Caco-2 (cell line): ENCODE results near the gene SPSB3. TPM values are rescaled to one million over a fixed set of nuclear protein-coding genes. Genes with fewer than 3 reads are reported as not detected.

Experiments used
- BruUV-seq: library from RNA; stranded (reverse); fragments of 400-500 nt; replicated peaks from 2 replicates; lab custom pipeline; 2021; lab: Mats Ljungman, UMichigan
- CTCF ChIA-PET: fragments of 300-600 bp; sonication (Branson Sonifier 250); formaldehyde crosslinking; loops from one replicate; lab custom pipeline; 2022; ENCODE audit warnings: antibody characterized with exemption; lab: Charles Lee
- POLR2A ChIA-PET: fragments of 300-600 bp; sonication (Branson Sonifier 250); formaldehyde crosslinking; loops from one replicate; lab custom pipeline; 2022; ENCODE audit warnings: antibody characterized with exemption; lab: Charles Lee
- DNase-seq, 2 experiments: peaks; one replicate each; pipeline versions ENCODE4 v3.0.0 to v3.0.0-alpha.2; 2020 to 2022
- H3K27me3 ChIP-seq: replicated peaks from 2 replicates; pipeline ENCODE4 v1.6.0; 2011; ENCODE audit warnings: low read length; ENCODE audit not compliant: control insufficient read depth, insufficient read depth
- H3K36me3 ChIP-seq: 2 replicates; pipeline ENCODE4 v1.5.1; 2011; ENCODE audit warnings: low read length; ENCODE audit not compliant: control insufficient read depth, insufficient read depth
- H3K4me1 ChIP-seq: fragments of 250-450 bp; sonication (Bioruptor Pico); 2 replicates; pipeline ENCODE4 v1.5.1; 2020; ENCODE audit warnings: mild to moderate bottlenecking
- H3K4me3 ChIP-seq: 2 replicates; pipeline ENCODE4 v1.5.1; 2011; ENCODE audit warnings: low read depth, mild to moderate bottlenecking, control low read depth, low read length
- H3K9me3 ChIP-seq: fragments of 250-450 bp; sonication (Bioruptor Pico); 2 replicates; pipeline ENCODE4 v1.5.1; 2020; ENCODE audit warnings: mild to moderate bottlenecking, moderate library complexity
- H3K27ac Mint-ChIP-seq: one replicate; pipeline ENCODE4 v1.8.0; 2022; ENCODE audit warnings: mixed read lengths; ENCODE audit not compliant: unreplicated experiment
- H3K27me3 Mint-ChIP-seq: one replicate; pipeline ENCODE4 v1.8.0; 2022; ENCODE audit warnings: mixed read lengths; ENCODE audit not compliant: insufficient read depth, unreplicated experiment
- H3K36me3 Mint-ChIP-seq: one replicate; pipeline ENCODE4 v1.8.0; 2022; ENCODE audit warnings: mild to moderate bottlenecking, mixed read lengths; ENCODE audit not compliant: insufficient read depth, unreplicated experiment
- H3K4me1 Mint-ChIP-seq: one replicate; pipeline ENCODE4 v1.8.0; 2022; ENCODE audit warnings: low read depth, mixed read lengths; ENCODE audit not compliant: unreplicated experiment
- H3K4me3 Mint-ChIP-seq: one replicate; pipeline ENCODE4 v1.8.0; 2022; ENCODE audit warnings: mild to moderate bottlenecking, moderate library complexity, mixed read lengths; ENCODE audit not compliant: unreplicated experiment
- H3K9me3 Mint-ChIP-seq: one replicate; pipeline ENCODE4 v1.8.0; 2022; ENCODE audit warnings: mixed read lengths; ENCODE audit not compliant: unreplicated experiment
- intact Hi-C: fragments of 100-400 bp; cut with micrococcal nuclease; formaldehyde crosslinking; loops from one replicate; pipeline ENCODE4 v1.10.0; 2022; ENCODE audit not compliant: unreplicated experiment
- total RNA-seq: library from RNA; stranded (reverse); gene quantifications from 2 replicates; pipeline ENCODE4 v1.2.3, GENCODE V29; 2022
- TF ChIP-seq, protein P1 (sequence below), 2 experiments: fragments of 200-600 bp in 1 of 2; IDR thresholded peaks; 1 replicate in 1 of 2; 2 replicates in 1 of 2; pipeline versions ENCODE4 v1.5.1 to v1.8.0; 2011 to 2022; ENCODE audit warnings: antibody characterized with exemption in 1 of 2, control low read depth in 1 of 2, inconsistent platforms in 1 of 2, low read depth in 1 of 2, low read length in 1 of 2, mild to moderate bottlenecking in 1 of 2, moderate library complexity in 1 of 2; ENCODE audit not compliant: insufficient read depth in 1 of 2, severe bottlenecking in 1 of 2, unreplicated experiment in 1 of 2

Gene SPSB3
- total RNA-seq, 1 experiment from 2014 or later = 28.0 TPM

- Mint-ChIP-seq H3K4me1 (no peaks in the 10 kb centered on the region), H3K27ac (no peak overlapping the region), H3K36me3 (peaks cover 43% of the 10 kb centered on the region), H3K9me3 (no peaks in the 10 kb centered on the region), H3K4me3 (no peak overlapping the region), H3K27me3 (no peaks in the 10 kb centered on the region)
- Histone ChIP-seq H3K4me1 (no peaks in the 10 kb centered on the region), H3K27me3 (no peaks in the 10 kb centered on the region), H3K36me3 (no peaks in the 10 kb centered on the region), H3K9me3 (no peaks in the 10 kb centered on the region), H3K4me3 (no peak overlapping the region)
- peak in 1 of 2 experiments; percentile 46 for DNase-seq
- POLR2A ChIA-PET = no interaction called here
- BruUV-seq = no TSS peak
- TF ChIP-seq, protein P1, sequence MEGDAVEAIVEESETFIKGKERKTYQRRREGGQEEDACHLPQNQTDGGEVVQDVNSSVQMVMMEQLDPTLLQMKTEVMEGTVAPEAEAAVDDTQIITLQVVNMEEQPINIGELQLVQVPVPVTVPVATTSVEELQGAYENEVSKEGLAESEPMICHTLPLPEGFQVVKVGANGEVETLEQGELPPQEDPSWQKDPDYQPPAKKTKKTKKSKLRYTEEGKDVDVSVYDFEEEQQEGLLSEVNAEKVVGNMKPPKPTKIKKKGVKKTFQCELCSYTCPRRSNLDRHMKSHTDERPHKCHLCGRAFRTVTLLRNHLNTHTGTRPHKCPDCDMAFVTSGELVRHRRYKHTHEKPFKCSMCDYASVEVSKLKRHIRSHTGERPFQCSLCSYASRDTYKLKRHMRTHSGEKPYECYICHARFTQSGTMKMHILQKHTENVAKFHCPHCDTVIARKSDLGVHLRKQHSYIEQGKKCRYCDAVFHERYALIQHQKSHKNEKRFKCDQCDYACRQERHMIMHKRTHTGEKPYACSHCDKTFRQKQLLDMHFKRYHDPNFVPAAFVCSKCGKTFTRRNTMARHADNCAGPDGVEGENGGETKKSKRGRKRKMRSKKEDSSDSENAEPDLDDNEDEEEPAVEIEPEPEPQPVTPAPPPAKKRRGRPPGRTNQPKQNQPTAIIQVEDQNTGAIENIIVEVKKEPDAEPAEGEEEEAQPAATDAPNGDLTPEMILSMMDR (IDR thresholded peaks at IDR 0.05; ENCODE audit: insufficient read depth in 1 of 2, low read depth in 1 of 2, low read length in 1 of 2, severe bottlenecking in 1 of 2, unreplicated experiment in 1 of 2) = no peak
- CTCF ChIA-PET = interaction anchor here (1.5 kb wide), 1 partner anchor 58 kb away, joined by 3 read pairs; the partner anchor contains the start of gene MAPK8IP3
- intact Hi-C loops = no loop called here
These were observed 18.6 kb downstream of the SPSB3 start for GRCh38 chr16:1763521-1764511.

GRCh38 chr16:1762879-1763520, 19.4 kb downstream of the SPSB3 start:
- CTCF ChIA-PET = interaction anchor here (1.5 kb wide), 1 partner anchor 57 kb away, joined by 3 read pairs; the partner anchor contains the start of gene MAPK8IP3
- no peak for DNase-seq
- Mint-ChIP-seq H3K4me3 (no peak overlapping the region), H3K9me3 (no peaks in the 10 kb centered on the region), H3K4me1 (no peaks in the 10 kb centered on the region), H3K27ac (no peak overlapping the region), H3K36me3 (peaks cover 35% of the 10 kb centered on the region), H3K27me3 (no peaks in the 10 kb centered on the region)
- TF ChIP-seq, protein P1 (IDR thresholded peaks at IDR 0.05; ENCODE audit: insufficient read depth in 1 of 2, low read depth in 1 of 2, low read length in 1 of 2, severe bottlenecking in 1 of 2, unreplicated experiment in 1 of 2) = no peak
- Histone ChIP-seq H3K27me3 (no peaks in the 10 kb centered on the region), H3K4me1 (peaks cover 5% of the 10 kb centered on the region), H3K9me3 (no peaks in the 10 kb centered on the region), H3K36me3 (no peaks in the 10 kb centered on the region), H3K4me3 (no peak overlapping the region)
- no TSS peak for BruUV-seq
- POLR2A ChIA-PET = no interaction called here
- intact Hi-C loops = no loop called here

DNA sequence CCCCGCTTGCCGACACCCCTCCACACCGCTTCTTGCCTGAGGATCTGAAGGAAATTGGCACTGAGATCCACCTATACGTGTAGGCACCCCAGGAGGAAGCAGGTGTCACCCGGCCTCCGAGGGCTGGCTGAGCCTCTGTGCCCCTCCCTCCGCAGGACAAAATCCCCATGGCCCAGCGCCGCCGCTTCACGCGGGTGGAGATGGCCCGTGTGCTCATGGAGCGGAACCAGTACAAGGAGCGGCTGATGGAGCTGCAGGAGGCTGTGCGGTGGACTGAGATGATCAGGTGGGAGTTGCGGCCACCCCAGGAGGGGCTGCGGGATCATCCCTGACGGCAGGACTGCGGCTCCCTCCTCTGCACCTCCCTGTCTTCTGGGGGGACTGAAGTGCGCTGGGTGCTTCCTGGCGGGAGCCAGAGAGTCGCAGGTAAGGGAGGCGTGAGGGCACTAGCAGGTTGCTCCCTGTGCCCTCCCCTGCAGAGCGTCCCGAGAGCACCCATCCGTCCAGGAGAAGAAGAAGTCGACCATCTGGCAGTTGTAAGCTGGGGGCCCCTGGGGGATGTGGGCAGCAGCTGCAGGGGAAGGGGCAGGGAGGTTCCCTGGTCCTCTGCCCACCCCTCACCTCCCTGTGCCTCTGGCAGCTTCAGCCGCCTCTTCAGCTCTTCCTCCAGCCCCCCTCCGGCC, 20.0 kb downstream of the SPSB3 start:
- Histone ChIP-seq H3K4me3 (no peak overlapping the region), H3K36me3 (no peaks in the 10 kb centered on the region), H3K4me1 (peaks cover 12% of the 10 kb centered on the region), H3K9me3 (no peaks in the 10 kb centered on the region), H3K27me3 (no peaks in the 10 kb centered on the region)
- no peak for DNase-seq
- Mint-ChIP-seq H3K4me1 (peaks cover 6% of the 10 kb centered on the region), H3K27ac (no peak overlapping the region), H3K27me3 (no peaks in the 10 kb centered on the region), H3K9me3 (no peaks in the 10 kb centered on the region), H3K4me3 (no peak overlapping the region), H3K36me3 (peaks cover 28% of the 10 kb centered on the region)
- ChIA-PET CTCF (interaction anchor here (1.5 kb wide), 1 partner anchor 56 kb away, joined by 3 read pairs; the partner anchor contains the start of gene MAPK8IP3), POLR2A (no interaction called here)
- BruUV-seq = no TSS peak
- TF ChIP-seq, protein P1 (IDR thresholded peaks at IDR 0.05; ENCODE audit: insufficient read depth in 1 of 2, low read depth in 1 of 2, low read length in 1 of 2, severe bottlenecking in 1 of 2, unreplicated experiment in 1 of 2) = no peak
- intact Hi-C loops = no loop called here
